K562 (cell line): ENCODE results near the gene VAMP4. TPM values are rescaled to one million over a fixed set of nuclear protein-coding genes. Genes with fewer than 3 reads are reported as not detected.

Experiments
- ATAC-seq: fragments of 200-7000 bp; cut with Tn5 transposase; 3 replicates; pipeline ENCODE4 v1.9.1; 2020; ENCODE audit warnings: moderate library complexity
- BruUV-seq: library from RNA; stranded (reverse); fragments of 400-500 nt; replicated peaks from 2 replicates; lab custom pipeline; 2021; lab: Mats Ljungman, UMichigan
- CTCF ChIA-PET: fragments of 300-600 bp; formaldehyde crosslinking; extraction: SDS; loops from one replicate; lab custom pipeline; 2021; ENCODE audit warnings: low intra/inter-chr PET ratio; lab: Yijun Ruan, JAX
- POLR2A ChIA-PET: fragments of 300-600, 350-650 bp; sonication (Branson Sonifier 250); formaldehyde crosslinking; extraction: SDS; loops from one replicate; lab custom pipeline; 2021; ENCODE audit warnings: antibody characterized with exemption, inconsistent platforms; lab: Yijun Ruan, JAX
- DNase-seq, 4 experiments: peaks; one replicate each; pipeline versions ENCODE4 v3.0.0 to v3.0.0-alpha.2; 2011 to 2018; ENCODE audit warnings: low spot score in 3 of 4, mixed read lengths in 3 of 4; ENCODE audit errors: extremely low read depth in 1 of 4
- FAIRE-seq: peaks from 2 replicates; lab custom pipeline; 2011; peaks lifted over from hg19 to GRCh38; lab: Jason Lieb, UNC
- H2AFZ ChIP-seq: 2 replicates; pipeline ENCODE4 v1.6.0; 2011; ENCODE audit warnings: low read depth, low read length, control low read depth, inconsistent platforms
- H3K27ac ChIP-seq: fragments of 200-600 bp; 3 replicates; pipeline ENCODE4 v1.8.0; 2011; ENCODE audit warnings: low read depth, mild to moderate bottlenecking, control low read depth, inconsistent platforms, low read length, moderate library complexity, mixed read lengths; ENCODE audit errors: extremely low read depth
- H3K27me3 ChIP-seq, 2 experiments: fragments of 300-600 bp in 1 of 2; 2 replicates in 1 of 2; 3 replicates in 1 of 2; pipeline versions ENCODE4 v1.6.0 to v1.8.0; 2011; ENCODE audit warnings: inconsistent platforms in 2 of 2, low read length in 2 of 2, mild to moderate bottlenecking in 1 of 2, mixed read lengths in 1 of 2, moderate library complexity in 1 of 2; ENCODE audit not compliant: control insufficient read depth in 2 of 2, insufficient read depth in 2 of 2
- H3K36me3 ChIP-seq: fragments of 300-600 bp; 3 replicates; pipeline ENCODE4 v1.8.0; 2011; ENCODE audit warnings: mild to moderate bottlenecking, low read length, inconsistent platforms; ENCODE audit not compliant: control insufficient read depth, insufficient read depth
- H3K4me1 ChIP-seq, 2 experiments: fragments of 200-600 bp in 1 of 2; replicated peaks in 1 of 2; 2 replicates in 1 of 2; 3 replicates in 1 of 2; pipeline versions ENCODE4 v1.5.1 to v1.8.0; 2011; ENCODE audit warnings: inconsistent platforms in 2 of 2, low read length in 2 of 2, mild to moderate bottlenecking in 1 of 2, mixed read lengths in 1 of 2, moderate library complexity in 1 of 2; ENCODE audit not compliant: control insufficient read depth in 2 of 2, insufficient read depth in 2 of 2
- H3K4me2 ChIP-seq: 2 replicates; pipeline ENCODE4 v1.6.1; 2011; ENCODE audit warnings: low read length, control low read depth, inconsistent platforms, mixed read lengths; ENCODE audit not compliant: insufficient read depth
- H3K4me3 ChIP-seq: fragments of 200-600 bp; sonication (generic), shearing (Covaris generic); 2 replicates; pipeline ENCODE4 v1.5.1; 2016; ENCODE audit warnings: control low read depth, inconsistent platforms
- H3K79me2 ChIP-seq: fragments of 200-600 bp; 3 replicates; pipeline ENCODE4 v1.8.0; 2011; ENCODE audit warnings: low read length, inconsistent platforms; ENCODE audit not compliant: control insufficient read depth, insufficient read depth
- H3K9ac ChIP-seq, 2 experiments: 2 replicates each; pipeline versions ENCODE4 v1.6.0 to v1.6.1; 2011; ENCODE audit warnings: low read depth in 2 of 2, low read length in 2 of 2, control low read depth in 1 of 2, inconsistent platforms in 1 of 2, mild to moderate bottlenecking in 1 of 2, mixed read lengths in 1 of 2; ENCODE audit not compliant: insufficient read depth in 1 of 2
- H3K9me1 ChIP-seq: one replicate; pipeline ENCODE4 v1.6.0; 2011; ENCODE audit warnings: inconsistent platforms, mild to moderate bottlenecking, low read length, moderate library complexity; ENCODE audit not compliant: control insufficient read depth, insufficient read depth
- H3K9me3 ChIP-seq: replicated peaks from 2 replicates; pipeline ENCODE4 v1.5.1; 2011; ENCODE audit warnings: low read depth, low read length, inconsistent platforms; ENCODE audit not compliant: control insufficient read depth, insufficient read depth
- H4K20me1 ChIP-seq: replicated peaks from 2 replicates; pipeline ENCODE4 v1.6.1; 2011; ENCODE audit warnings: low read length, inconsistent platforms, mixed read lengths; ENCODE audit not compliant: control insufficient read depth, insufficient read depth
- ARID3A ChIP-seq: IDR thresholded peaks from 2 replicates; pipeline ENCODE4 v1.6.1; 2012; ENCODE audit warnings: low read depth, low read length, improper control_type of control experiment, borderline replicate concordance
- CBX8 ChIP-seq: fragments of 200-600 bp; sonication (generic); IDR thresholded peaks from 2 replicates; pipeline ENCODE4 v1.6.1; 2012; ENCODE audit warnings: borderline replicate concordance, mixed run types, low read depth, mild to moderate bottlenecking, moderate library complexity, mixed read lengths, low read length, control low read depth, inconsistent platforms; ENCODE audit not compliant: poor library complexity, severe bottlenecking; ENCODE audit errors: extremely low read depth
- CEBPZ ChIP-seq: fragments of 150-350 bp; IDR thresholded peaks from 2 replicates; pipeline ENCODE4 v1.6.1; 2014; ENCODE audit warnings: low read depth, mild to moderate bottlenecking, low read length, borderline replicate concordance
- CHD1 ChIP-seq: fragments of 200-600 bp; sonication (generic); IDR thresholded peaks from one replicate; pipeline ENCODE4 v1.6.1; 2012; ENCODE audit warnings: mild to moderate bottlenecking, moderate library complexity, low read length, inconsistent platforms
- COPS2 ChIP-seq: fragments of 450-650 bp; conservative IDR thresholded peaks from 2 replicates; pipeline ENCODE4 v1.6.1; 2016; ENCODE audit warnings: mild to moderate bottlenecking, moderate library complexity
- PHB2 ChIP-seq: fragments of 450-650 bp; IDR thresholded peaks from 2 replicates; pipeline ENCODE4 v1.6.1; 2017; ENCODE audit warnings: low read depth
- TSHZ1 ChIP-seq: fragments of 250-450 bp; sonication (Bioruptor Pico); IDR thresholded peaks from 2 replicates; pipeline ENCODE4 v1.4.0; 2020; ENCODE audit warnings: mild to moderate bottlenecking, moderate library complexity
- ZNF133 ChIP-seq: fragments of 250-450 bp; sonication (Bioruptor Pico); IDR thresholded peaks from 2 replicates; pipeline ENCODE4 v1.4.0; 2020; ENCODE audit warnings: mild to moderate bottlenecking
- ZNF3 ChIP-seq: fragments of 250-450 bp; sonication (Bioruptor Pico); IDR thresholded peaks from 2 replicates; pipeline ENCODE4 v1.5.0; 2021; ENCODE audit warnings: mild to moderate bottlenecking, moderate library complexity
- ZNF76 ChIP-seq: fragments of 250-450 bp; sonication (Bioruptor Pico); IDR thresholded peaks from 2 replicates; pipeline ENCODE4 v1.4.0; 2020; ENCODE audit warnings: mild to moderate bottlenecking, moderate library complexity, borderline replicate concordance
- WGBS: fragments of 100-300 bp; shearing (Covaris generic); methylation state at CpG from one replicate; pipeline ENCODE4 v1.1.6; 2016; ENCODE audit warnings: low coverage, mixed read lengths; ENCODE audit not compliant: insufficient coverage; ENCODE audit errors: missing lambda C conversion rate; 5-methylcytosine and 5-hydroxymethylcytosine counted together
- in situ Hi-C: fragments of 300-500 bp; cut with MboI; formaldehyde crosslinking; loops from 4 replicates; pipeline ENCODE4 v1.15.0; 2018; ENCODE audit warnings: inconsistent platforms, mixed read lengths
- intact Hi-C: fragments of 100-400 bp; cut with micrococcal nuclease; formaldehyde crosslinking; loops from 2 replicates; pipeline ENCODE4 v1.14.2; 2022
- polyA plus RNA-seq, 8 experiments: library from polyadenylated mRNA; depleted of rRNA in 4 of 8; stranded (reverse) in 5 of 8; unstranded in 3 of 8; fragments of >200 nt; fragmentation: Nextera tagmentation in 2 of 8; fragmentation: Illumina TruSeq in 1 of 8; extraction: Ambion mirVana in 2 of 8; extraction: Trizol in 1 of 8; gene quantifications; 2 replicates each; pipeline versions ENCODE4 v1.2.1 to v1.2.3, GENCODE V29; 2011 to 2014; ENCODE audit warnings: inconsistent platforms in 1 of 8, missing spikeins in 1 of 8
- total RNA-seq, 7 experiments: library from RNA; depleted of rRNA in 6 of 7; stranded (reverse); fragments of >200 nt in 6 of 7; fragmentation: Illumina TruSeq in 2 of 7; extraction: Trizol in 2 of 7; gene quantifications; 2 replicates each; pipeline versions ENCODE4 v1.2.1 to v1.2.3, GENCODE V29; 2011 to 2021; ENCODE audit warnings: low replicate concordance in 1 of 7

The VAMP4 gene
- total and polyA plus RNA-seq, 9 of the 15 experiments (the other 6 are each of a cell fraction or from before 2014, with no cell fraction given): 3.3 to 21.4 (median 11.9) TPM

- Histone ChIP-seq H3K4me1 (no peaks in the 10 kb centered on the region; a peak in 1 of 5 replicates), H3K9me1 (no peaks in the 10 kb centered on the region), H2AFZ (peak overlapping the region; percentile 66; the same call in 1 of the 2 replicates), H3K9me3 (no peaks in the 10 kb centered on the region), H3K9ac (no peak overlapping the region), H3K27ac (no peak overlapping the region), H4K20me1 (no peaks in the 10 kb centered on the region), H3K36me3 (no peaks in the 10 kb centered on the region), H3K4me2 (no peak overlapping the region), H3K27me3 (no peaks in the 10 kb centered on the region), H3K4me3 (no peak overlapping the region), H3K79me2 (no peaks in the 10 kb centered on the region)
- no peak for DNase-seq
- no peak for FAIRE-seq
- no TSS peak for BruUV-seq
- in situ Hi-C loops: no loop called here
- 53% methylated on average over 1 of the region's 1 CpG for WGBS
- ATAC-seq: no peak
- CTCF ChIA-PET: no interaction called here
- intact Hi-C loops: no loop called here
- POLR2A ChIA-PET: no interaction called here
- TF ChIP-seq ZNF3 (CRISPR knock-in tag) (no peak), COPS2 (no peak), TSHZ1 (CRISPR knock-in tag) (no peak), ARID3A (no peak), ZNF133 (CRISPR knock-in tag) (no peak), ZNF76 (CRISPR knock-in tag) (no peak), CBX8 (no peak), CHD1 (no peak), CEBPZ (no peak), PHB2 (no peak)
Measured at GRCh38 chr1:171769754-171770153, 27.9 kb upstream of the VAMP4 start.
